Large intestine (tissue), 3 donors: ENCODE results near the gene ATP8A1. TPM values are rescaled to one million over a fixed set of nuclear protein-coding genes. Genes with fewer than 3 reads are reported as not detected.
A peak's percentile ranks its signal among the peaks of the same experiment; 100 is the strongest.

Source experiments
- DNase-seq, 2 donors: peaks; one replicate each; pipeline versions ENCODE4 v3.0.0 to v3.0.0-alpha.2; 2013
- H3K27ac ChIP-seq: one replicate; pipeline ENCODE4 v1.5.1; 2013; ENCODE audit warnings: low read length
- H3K27me3 ChIP-seq: 2 replicates; pipeline ENCODE4 v1.6.1; 2013; ENCODE audit warnings: low read length; ENCODE audit not compliant: control insufficient read depth, insufficient read depth
- H3K36me3 ChIP-seq: 2 replicates; pipeline ENCODE4 v1.6.1; 2013; ENCODE audit warnings: low read length; ENCODE audit not compliant: control insufficient read depth, insufficient read depth
- H3K4me1 ChIP-seq: one replicate; pipeline ENCODE4 v1.6.1; 2013; ENCODE audit warnings: low read length; ENCODE audit not compliant: control insufficient read depth, insufficient read depth
- H3K4me3 ChIP-seq: one replicate; pipeline ENCODE4 v1.5.1; 2013; ENCODE audit warnings: low read length
- H3K9me3 ChIP-seq: one replicate; pipeline ENCODE4 v1.6.1; 2013; ENCODE audit warnings: mild to moderate bottlenecking, low read depth, low read length, moderate library complexity; ENCODE audit not compliant: control insufficient read depth
- WGBS: methylation state at CpG from one replicate; pipeline ENCODE4 v1.1.5; 2013; ENCODE audit warnings: low lambda C conversion rate; ENCODE audit not compliant: insufficient coverage; 5-methylcytosine and 5-hydroxymethylcytosine counted together
- polyA plus RNA-seq: library from polyadenylated mRNA; unstranded; fragments of 120-200 nt; gene quantifications from one replicate; pipeline ENCODE4 v1.2.1, GENCODE V29; 2013

Gene ATP8A1
- polyA plus RNA-seq, 1 donor = 58.8 TPM

- 83% methylated on average over 1 of the region's 3 CpGs for WGBS
- no peaks in the 10 kb centered on the region for H3K9me3 ChIP-seq
- no peaks in the 10 kb centered on the region for H3K27me3 ChIP-seq
- no peak for DNase-seq
- no peak overlapping the region for H3K27ac ChIP-seq
- H3K4me1 ChIP-seq = no peaks in the 10 kb centered on the region
- H3K4me3 ChIP-seq = no peak overlapping the region
- H3K36me3 ChIP-seq = peaks cover 22% of the 10 kb centered on the region
Measured at GRCh38 chr4:42554072-42554471, 102.8 kb downstream of the ATP8A1 start.

- no peaks in the 10 kb centered on the region for H3K27me3 ChIP-seq
- H3K4me1 ChIP-seq = no peaks in the 10 kb centered on the region
- peaks cover 33% of the 10 kb centered on the region for H3K36me3 ChIP-seq
- no peak overlapping the region for H3K4me3 ChIP-seq
- WGBS = 100% methylated on average over 1 of the region's 1 CpG
- DNase-seq = no peak
- no peaks in the 10 kb centered on the region for H3K9me3 ChIP-seq
- H3K27ac ChIP-seq = no peak overlapping the region
Measured at GRCh38 chr4:42549896-42550295, 107.0 kb downstream of the ATP8A1 start.

- H3K4me3 ChIP-seq = no peak overlapping the region
- H3K36me3 ChIP-seq = peaks cover 21% of the 10 kb centered on the region
- H3K27ac ChIP-seq = no peak overlapping the region
- no peak for DNase-seq
- H3K9me3 ChIP-seq = no peaks in the 10 kb centered on the region
- no peaks in the 10 kb centered on the region for H3K27me3 ChIP-seq
- 60% methylated on average over 1 of the region's 3 CpGs for WGBS
- no peaks in the 10 kb centered on the region for H3K4me1 ChIP-seq
Measured at GRCh38 chr4:42547805-42548204, 109.1 kb downstream of the ATP8A1 start.

GRCh38 chr4:42543762-42544161 is 113.1 kb downstream of the ATP8A1 start:
- no CpG with 5 or more reads among the region's 2 CpGs for WGBS
- no peaks in the 10 kb centered on the region for H3K9me3 ChIP-seq
- peaks cover 14% of the 10 kb centered on the region for H3K36me3 ChIP-seq
- H3K27me3 ChIP-seq = no peaks in the 10 kb centered on the region
- H3K27ac ChIP-seq = no peak overlapping the region
- no peak for DNase-seq
- H3K4me1 ChIP-seq = no peaks in the 10 kb centered on the region
- H3K4me3 ChIP-seq = no peak overlapping the region

DNA sequence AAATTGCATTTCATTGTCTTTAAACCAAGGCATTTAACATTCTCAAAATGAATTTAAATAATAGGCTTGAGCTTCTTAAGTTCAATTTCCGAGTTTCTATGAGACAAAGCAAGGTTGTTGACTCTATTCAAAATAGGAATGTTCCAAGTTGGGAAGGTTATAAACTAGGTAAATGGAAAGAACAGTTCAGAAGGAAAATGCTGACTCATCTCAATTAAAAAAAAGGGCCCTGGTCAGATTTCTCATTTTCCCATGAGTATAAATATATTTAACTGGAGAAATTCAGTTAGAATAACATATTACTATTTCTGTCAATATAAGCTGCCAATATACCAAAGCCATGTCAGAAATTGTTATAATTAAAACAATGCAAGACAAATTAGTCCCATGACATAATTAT is 113.8 kb downstream of the ATP8A1 start:
- H3K4me1 ChIP-seq = no peaks in the 10 kb centered on the region
- WGBS = 100% methylated on average over 1 of the region's 1 CpG
- H3K27me3 ChIP-seq = no peaks in the 10 kb centered on the region
- peaks cover 13% of the 10 kb centered on the region for H3K36me3 ChIP-seq
- H3K4me3 ChIP-seq = no peak overlapping the region
- DNase-seq = no peak
- H3K9me3 ChIP-seq = no peaks in the 10 kb centered on the region
- no peak overlapping the region for H3K27ac ChIP-seq

- Histone ChIP-seq H3K27ac (no peak overlapping the region), H3K4me3 (no peak overlapping the region), H3K36me3 (peaks cover 7% of the 10 kb centered on the region), H3K4me1 (no peaks in the 10 kb centered on the region), H3K27me3 (no peaks in the 10 kb centered on the region), H3K9me3 (no peaks in the 10 kb centered on the region)
- WGBS = 80% methylated on average over 1 of the region's 1 CpG
- peak in 1 of 2 donors; percentile 19 for DNase-seq
Measured at GRCh38 chr4:42541647-42542046, 115.3 kb downstream of the ATP8A1 start.

- Histone ChIP-seq H3K27me3 (no peaks in the 10 kb centered on the region), H3K4me3 (no peak overlapping the region), H3K4me1 (no peaks in the 10 kb centered on the region), H3K9me3 (no peaks in the 10 kb centered on the region), H3K36me3 (peaks cover 17% of the 10 kb centered on the region), H3K27ac (no peak overlapping the region)
- WGBS = no CpG with 5 or more reads among the region's 3 CpGs
- no peak for DNase-seq
Measured at GRCh38 chr4:42533042-42533441, 123.9 kb downstream of the ATP8A1 start.

DNA sequence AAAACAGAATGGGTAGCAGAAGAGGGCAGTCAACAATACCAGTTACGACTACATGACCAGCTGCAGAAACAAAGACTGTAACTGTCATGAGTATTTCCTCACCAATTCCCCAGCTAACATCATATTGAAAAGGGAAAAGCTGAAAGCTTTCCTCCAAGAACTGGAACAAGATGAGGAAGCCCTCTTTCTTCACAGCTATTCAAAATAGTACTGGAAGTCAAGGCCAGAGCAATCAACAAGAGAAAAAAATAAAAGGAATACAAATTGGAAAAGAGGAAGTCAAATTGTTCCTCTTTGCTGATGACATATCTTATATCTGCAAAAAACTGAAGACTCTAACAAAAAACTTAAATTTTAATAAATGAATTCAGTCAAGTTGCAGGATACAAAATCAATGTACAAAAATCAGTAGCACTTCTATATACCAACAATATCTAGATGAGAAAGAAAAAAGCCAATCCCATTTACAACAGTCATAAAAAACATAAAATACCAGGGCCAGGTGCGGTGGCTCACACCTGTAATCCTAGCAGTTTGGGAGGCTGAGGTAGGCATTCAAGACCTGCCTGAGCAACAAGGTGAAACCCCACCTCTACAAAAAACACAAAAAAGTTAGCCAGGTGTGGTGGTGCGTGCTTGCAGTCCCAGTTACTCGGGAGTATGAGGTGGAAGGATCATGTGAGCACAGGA is 125.4 kb downstream of the ATP8A1 start:
- Histone ChIP-seq H3K27ac (no peak overlapping the region), H3K9me3 (no peaks in the 10 kb centered on the region), H3K36me3 (peaks cover 17% of the 10 kb centered on the region), H3K4me1 (no peaks in the 10 kb centered on the region), H3K4me3 (no peak overlapping the region), H3K27me3 (no peaks in the 10 kb centered on the region)
- WGBS = no CpG with 5 or more reads among the region's 4 CpGs
- no peak for DNase-seq

DNA sequence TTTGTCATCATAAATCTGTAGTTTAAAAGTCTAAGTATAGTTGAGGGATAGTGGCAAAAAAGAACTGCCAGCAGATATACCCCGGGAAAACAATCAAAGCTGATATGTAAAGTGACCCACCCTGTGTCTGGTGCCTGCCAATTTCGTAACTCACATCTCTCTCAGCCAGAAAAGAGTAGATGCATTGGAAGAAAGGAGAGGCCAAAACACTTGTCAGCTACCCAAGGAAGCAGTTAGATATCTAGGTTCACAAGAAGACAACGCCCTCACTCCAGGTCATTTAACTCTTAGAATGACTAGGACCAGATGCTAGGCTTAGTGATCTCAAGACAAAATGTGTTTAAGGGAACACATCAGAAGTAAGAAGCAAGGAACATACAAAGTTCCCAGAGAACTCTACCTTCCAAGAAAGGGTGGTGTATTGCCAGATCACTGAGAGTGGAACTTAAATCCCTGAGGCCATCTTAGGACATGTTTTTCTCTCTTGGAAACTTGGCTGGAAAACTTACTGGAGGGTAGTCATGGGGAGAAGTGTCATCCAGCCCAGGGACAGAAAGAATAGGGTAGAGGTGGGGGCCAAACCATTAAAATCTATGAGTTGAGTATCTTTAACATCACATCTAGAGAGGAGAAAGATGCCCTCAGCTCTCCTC is 133.7 kb downstream of the ATP8A1 start:
- H3K4me3 ChIP-seq = no peak overlapping the region
- H3K27ac ChIP-seq = no peak overlapping the region
- H3K36me3 ChIP-seq = peaks cover 30% of the 10 kb centered on the region
- no peaks in the 10 kb centered on the region for H3K9me3 ChIP-seq
- no peaks in the 10 kb centered on the region for H3K27me3 ChIP-seq
- no peak for DNase-seq
- no CpG with 5 or more reads among the region's 3 CpGs for WGBS
- H3K4me1 ChIP-seq = no peaks in the 10 kb centered on the region

DNA sequence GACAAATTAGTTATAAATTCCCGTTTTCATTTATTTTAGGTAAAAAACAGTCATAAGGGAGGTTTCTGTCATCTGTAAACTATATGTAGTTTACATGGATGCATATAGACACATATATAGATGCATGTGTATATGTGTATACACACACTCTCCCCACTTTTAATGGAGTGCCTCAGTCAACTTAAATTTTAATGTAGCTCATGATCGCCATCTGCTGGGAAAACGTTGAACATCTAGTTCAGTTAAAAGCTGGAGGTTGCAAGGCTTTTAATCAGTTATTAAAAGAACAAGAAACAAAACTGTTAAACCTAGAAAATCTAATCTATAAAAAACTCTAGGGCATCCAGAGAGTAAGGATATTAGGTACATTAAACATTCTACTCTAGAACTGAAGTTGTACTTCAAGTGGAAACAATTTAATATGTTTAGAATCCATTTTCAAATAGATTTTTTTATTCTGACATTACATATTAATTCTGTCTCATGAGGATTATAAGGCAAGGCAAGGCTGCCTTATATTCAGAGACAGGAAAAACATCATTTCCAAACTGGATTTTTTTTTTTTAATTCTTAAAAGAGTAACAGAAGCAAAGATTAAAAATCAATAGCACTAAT is 137.0 kb downstream of the ATP8A1 start:
- H3K27ac ChIP-seq = no peak overlapping the region
- H3K27me3 ChIP-seq = no peaks in the 10 kb centered on the region
- no peaks in the 10 kb centered on the region for H3K4me1 ChIP-seq
- H3K4me3 ChIP-seq = no peak overlapping the region
- WGBS = 20% methylated on average over 3 of the region's 3 CpGs
- H3K36me3 ChIP-seq = peaks cover 28% of the 10 kb centered on the region
- peak; percentile 20 to 30 for DNase-seq
- H3K9me3 ChIP-seq = no peaks in the 10 kb centered on the region
